Measurements from ENCODE around the gene CATSPERD. TPM values are rescaled to one million over a fixed set of nuclear protein-coding genes. Genes with fewer than 3 reads are reported as not detected.
"Not testable (repeated sequence)": the region's sequence is repeated elsewhere in the genome, so short reads cannot be mapped to it uniquely, and the experiment has no call there.

The CATSPERD gene
- total RNA-seq, 4 donors from 2014 or later = not detected

- no peak for DNase-seq
- H3K27ac ChIP-seq = peak overlapping the region; percentile 7 to 76 (median 17)
- H3K27me3 ChIP-seq = no peaks in the 10 kb centered on the region
- 23 to 38% methylated on average over 11 to 15 of the region's 16 CpGs for WGBS, 2 donors
- intact Hi-C loops (cut with DNase I) = no loop called here
- H3K4me3 ChIP-seq (replicated peaks in 1 of 3) = peak overlapping the region in 1 of 3 donors; percentile 48
- H3K4me1 ChIP-seq = peaks cover 14 to 22% of the 10 kb centered on the region in 2 donors
- no peak for TF ChIP-seq POLR2A (IDR thresholded peaks at IDR 0.05)
- TF ChIP-seq CTCF (IDR thresholded peaks at IDR 0.05) = no peak
- no peaks in the 10 kb centered on the region for H3K9me3 ChIP-seq
- no peaks in the 10 kb centered on the region for H3K36me3 ChIP-seq
Observed at GRCh38 chr19:5686326-5686646, 34.2 kb upstream of the CATSPERD start.

GRCh38 chr19:5686647-5687359 lies 33.6 kb upstream of the CATSPERD start:
- Histone ChIP-seq H3K27ac (peak overlapping the region; percentile 7 to 76 (median 58)), H3K9me3 (no peaks in the 10 kb centered on the region), H3K4me1 (peaks cover 15 to 24% of the 10 kb centered on the region in 2 donors), H3K27me3 (no peaks in the 10 kb centered on the region), H3K4me3 (replicated peaks in 1 of 3) (peak overlapping the region in 2 of 3 donors; percentile 37 to 48), H3K36me3 (peaks cover under 1% of the 10 kb centered on the region in 2 donors)
- peak; percentile 98 for DNase-seq
- intact Hi-C loops (cut with DNase I) = no loop called here
- TF ChIP-seq POLR2A (IDR thresholded peaks at IDR 0.05) = peak in 1 of 2 donors; percentile 12
- peak; percentile 53 to 93 (median 67) for TF ChIP-seq CTCF (IDR thresholded peaks at IDR 0.05)
- WGBS, 2 donors = 1% methylated on average over 15 to 27 of the region's 59 CpGs

- Histone ChIP-seq H3K4me1 (peaks cover 19 to 28% of the 10 kb centered on the region in 2 donors), H3K9me3 (no peaks in the 10 kb centered on the region), H3K27ac (peak overlapping the region in 2 of 3 donors; percentile 38 to 76), H3K36me3 (peaks cover 8% of the 10 kb centered on the region in 2 donors), H3K27me3 (no peaks in the 10 kb centered on the region), H3K4me3 (replicated peaks in 1 of 3) (peak overlapping the region in 2 of 3 donors; percentile 37 to 48)
- no peak for TF ChIP-seq CTCF (IDR thresholded peaks at IDR 0.05)
- TF ChIP-seq POLR2A (IDR thresholded peaks at IDR 0.05) = no peak
- intact Hi-C loops (cut with DNase I) = no loop called here
- 71 to 90% methylated on average over 14 to 42 of the region's 76 CpGs for WGBS, 2 donors
- DNase-seq = no peak
Observed at GRCh38 chr19:5687360-5688198, 32.9 kb upstream of the CATSPERD start.

GRCh38 chr19:5688262-5688881 lies 32.1 kb upstream of the CATSPERD start:
- DNase-seq; intact Hi-C loops (cut with DNase I); H3K9me3 ChIP-seq; H3K27me3 ChIP-seq; H3K4me3 ChIP-seq (replicated peaks in 1 of 3); H3K27ac ChIP-seq: not testable (repeated sequence)
- 92 to 96% methylated on average over 13 of the region's 13 CpGs for WGBS, 2 donors
- Histone ChIP-seq H3K36me3 (peaks cover 15% of the 10 kb centered on the region in 2 donors), H3K4me1 (peaks cover 19 to 28% of the 10 kb centered on the region in 2 donors)

- peaks cover 32 to 34% of the 10 kb centered on the region in 2 donors for H3K36me3 ChIP-seq
- no peaks in the 10 kb centered on the region for H3K27me3 ChIP-seq
- peak; percentile 97 to 99 for DNase-seq
- H3K9me3 ChIP-seq = no peaks in the 10 kb centered on the region
- peak within 1 kb of the TSS; percentile 51 to 94 (median 53) for H3K4me3 ChIP-seq (replicated peaks in 1 of 3)
- peaks cover 19 to 28% of the 10 kb centered on the region in 2 donors for H3K4me1 ChIP-seq
- TF ChIP-seq CTCF (IDR thresholded peaks at IDR 0.05) = peak; percentile 86 to 100 (median 94)
- peak; percentile 78 to 96 for TF ChIP-seq POLR2A (IDR thresholded peaks at IDR 0.05)
- intact Hi-C loops (cut with DNase I) = loop anchor here (10.0 kb wide), 1 partner anchor 66 kb away; the partner anchor contains the start of genes SAFB and SAFB2
- peak within 1 kb of the TSS; percentile 81 to 96 (median 91) for H3K27ac ChIP-seq
- 1% methylated on average over 15 to 27 of the region's 73 CpGs for WGBS, 2 donors
Observed at GRCh38 chr19:5690125-5690954, 30.1 kb upstream of the CATSPERD start, which contains the start of gene RPL36. Gene RPL36 (plus strand): TSS chr19:5690295. CDS start chr19:5690508, 213 bp downstream.
